ENCODE data around the gene TBRG4.

Gene TBRG4

DNA sequence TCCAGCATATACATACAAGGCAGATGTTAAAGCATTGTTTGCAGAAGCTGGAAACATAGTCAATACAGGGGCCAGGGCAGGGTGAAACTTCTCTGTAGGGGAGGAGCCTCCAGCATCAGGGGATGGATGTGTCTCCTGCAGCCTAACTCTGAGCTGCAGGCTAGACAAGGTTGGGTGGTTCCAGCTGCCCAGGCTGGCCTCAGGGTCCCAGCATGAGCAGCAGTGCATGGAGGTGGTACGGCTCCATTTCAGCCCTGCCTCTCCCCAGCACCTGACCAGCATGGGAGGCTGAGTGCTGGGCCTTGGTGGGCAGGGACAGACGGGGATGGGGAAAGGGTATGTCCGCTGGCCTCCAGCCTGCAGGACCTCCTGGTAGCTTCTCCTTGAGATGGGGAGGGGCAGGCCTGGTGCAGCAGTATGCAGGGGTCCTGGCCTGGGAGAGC, 7.4 kb upstream of the TBRG4 start:
- Histone ChIP-seq H3K4me3 (replicated peaks; ENCODE audit: insufficient read depth, low read length) (no peak overlapping the region), H3K27ac (replicated peaks) (no peak overlapping the region), H3K27me3 (ENCODE audit: insufficient read depth, poor library complexity, severe bottlenecking) (no peaks in the 10 kb centered on the region)
- no peak for DNase-seq (ENCODE audit: low read depth in 1 of 2, low spot score in 1 of 2)
- TF ChIP-seq GABPA (IDR thresholded peaks at IDR 0.05; ENCODE audit: low read depth) (no peak), POLR2AphosphoS5 (IDR thresholded peaks at IDR 0.05; ENCODE audit: low read depth) (no peak), SPI1 (IDR thresholded peaks at IDR 0.05; ENCODE audit: borderline replicate concordance, low read depth) (no peak)
- TF ChIP-seq, protein P1, sequence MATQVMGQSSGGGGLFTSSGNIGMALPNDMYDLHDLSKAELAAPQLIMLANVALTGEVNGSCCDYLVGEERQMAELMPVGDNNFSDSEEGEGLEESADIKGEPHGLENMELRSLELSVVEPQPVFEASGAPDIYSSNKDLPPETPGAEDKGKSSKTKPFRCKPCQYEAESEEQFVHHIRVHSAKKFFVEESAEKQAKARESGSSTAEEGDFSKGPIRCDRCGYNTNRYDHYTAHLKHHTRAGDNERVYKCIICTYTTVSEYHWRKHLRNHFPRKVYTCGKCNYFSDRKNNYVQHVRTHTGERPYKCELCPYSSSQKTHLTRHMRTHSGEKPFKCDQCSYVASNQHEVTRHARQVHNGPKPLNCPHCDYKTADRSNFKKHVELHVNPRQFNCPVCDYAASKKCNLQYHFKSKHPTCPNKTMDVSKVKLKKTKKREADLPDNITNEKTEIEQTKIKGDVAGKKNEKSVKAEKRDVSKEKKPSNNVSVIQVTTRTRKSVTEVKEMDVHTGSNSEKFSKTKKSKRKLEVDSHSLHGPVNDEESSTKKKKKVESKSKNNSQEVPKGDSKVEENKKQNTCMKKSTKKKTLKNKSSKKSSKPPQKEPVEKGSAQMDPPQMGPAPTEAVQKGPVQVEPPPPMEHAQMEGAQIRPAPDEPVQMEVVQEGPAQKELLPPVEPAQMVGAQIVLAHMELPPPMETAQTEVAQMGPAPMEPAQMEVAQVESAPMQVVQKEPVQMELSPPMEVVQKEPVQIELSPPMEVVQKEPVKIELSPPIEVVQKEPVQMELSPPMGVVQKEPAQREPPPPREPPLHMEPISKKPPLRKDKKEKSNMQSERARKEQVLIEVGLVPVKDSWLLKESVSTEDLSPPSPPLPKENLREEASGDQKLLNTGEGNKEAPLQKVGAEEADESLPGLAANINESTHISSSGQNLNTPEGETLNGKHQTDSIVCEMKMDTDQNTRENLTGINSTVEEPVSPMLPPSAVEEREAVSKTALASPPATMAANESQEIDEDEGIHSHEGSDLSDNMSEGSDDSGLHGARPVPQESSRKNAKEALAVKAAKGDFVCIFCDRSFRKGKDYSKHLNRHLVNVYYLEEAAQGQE (IDR thresholded peaks at IDR 0.05; ENCODE audit: insufficient replicate concordance, low read depth) = no peak
- TF ChIP-seq, protein P2, sequence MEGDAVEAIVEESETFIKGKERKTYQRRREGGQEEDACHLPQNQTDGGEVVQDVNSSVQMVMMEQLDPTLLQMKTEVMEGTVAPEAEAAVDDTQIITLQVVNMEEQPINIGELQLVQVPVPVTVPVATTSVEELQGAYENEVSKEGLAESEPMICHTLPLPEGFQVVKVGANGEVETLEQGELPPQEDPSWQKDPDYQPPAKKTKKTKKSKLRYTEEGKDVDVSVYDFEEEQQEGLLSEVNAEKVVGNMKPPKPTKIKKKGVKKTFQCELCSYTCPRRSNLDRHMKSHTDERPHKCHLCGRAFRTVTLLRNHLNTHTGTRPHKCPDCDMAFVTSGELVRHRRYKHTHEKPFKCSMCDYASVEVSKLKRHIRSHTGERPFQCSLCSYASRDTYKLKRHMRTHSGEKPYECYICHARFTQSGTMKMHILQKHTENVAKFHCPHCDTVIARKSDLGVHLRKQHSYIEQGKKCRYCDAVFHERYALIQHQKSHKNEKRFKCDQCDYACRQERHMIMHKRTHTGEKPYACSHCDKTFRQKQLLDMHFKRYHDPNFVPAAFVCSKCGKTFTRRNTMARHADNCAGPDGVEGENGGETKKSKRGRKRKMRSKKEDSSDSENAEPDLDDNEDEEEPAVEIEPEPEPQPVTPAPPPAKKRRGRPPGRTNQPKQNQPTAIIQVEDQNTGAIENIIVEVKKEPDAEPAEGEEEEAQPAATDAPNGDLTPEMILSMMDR (IDR thresholded peaks at IDR 0.05; ENCODE audit: insufficient read depth, low read length) = no peak

DNA sequence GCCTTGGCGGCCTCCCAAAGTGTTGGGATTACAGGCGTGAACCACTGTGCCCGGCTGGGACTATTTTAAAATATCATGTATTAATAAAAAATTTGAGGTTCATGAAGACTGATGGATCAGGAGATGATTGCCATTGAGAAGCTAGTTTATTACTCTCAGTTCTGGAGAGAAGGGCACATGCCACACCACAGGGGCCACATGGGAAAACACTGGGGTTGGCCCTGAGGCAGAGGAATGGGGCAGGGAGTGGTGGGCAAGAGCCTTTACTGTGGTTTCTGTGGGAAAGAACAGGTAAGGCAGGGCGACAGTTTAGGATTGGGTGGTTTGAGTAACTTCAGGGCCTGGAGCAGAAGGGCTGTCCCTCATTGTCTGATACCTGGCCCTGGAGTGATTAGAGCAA, 6.8 kb upstream of the TBRG4 start:
- no peaks in the 10 kb centered on the region for H3K27me3 ChIP-seq (ENCODE audit: insufficient read depth, poor library complexity, severe bottlenecking)
- DNase-seq (ENCODE audit: low read depth in 1 of 2, low spot score in 1 of 2) = no peak
- no peak overlapping the region for H3K27ac ChIP-seq (replicated peaks)
- no peak overlapping the region for H3K4me3 ChIP-seq (replicated peaks; ENCODE audit: insufficient read depth, low read length)
- TF ChIP-seq GABPA (IDR thresholded peaks at IDR 0.05; ENCODE audit: low read depth) (no peak), SPI1 (IDR thresholded peaks at IDR 0.05; ENCODE audit: borderline replicate concordance, low read depth) (no peak), POLR2AphosphoS5 (IDR thresholded peaks at IDR 0.05; ENCODE audit: low read depth) (no peak)
- TF ChIP-seq, protein P2 (IDR thresholded peaks at IDR 0.05; ENCODE audit: insufficient read depth, low read length) = no peak
- TF ChIP-seq, protein P1 (IDR thresholded peaks at IDR 0.05; ENCODE audit: insufficient replicate concordance, low read depth) = no peak

GRCh38 chr7:45117582-45117981, 6.1 kb upstream of the TBRG4 start:
- Histone ChIP-seq H3K4me3 (replicated peaks; ENCODE audit: insufficient read depth, low read length) (no peak overlapping the region), H3K27me3 (ENCODE audit: insufficient read depth, poor library complexity, severe bottlenecking) (no peaks in the 10 kb centered on the region), H3K27ac (replicated peaks) (no peak overlapping the region)
- no peak for DNase-seq (ENCODE audit: low read depth in 1 of 2, low spot score in 1 of 2)
- TF ChIP-seq, protein P1 (IDR thresholded peaks at IDR 0.05; ENCODE audit: insufficient replicate concordance, low read depth) = no peak
- TF ChIP-seq, protein P2 (IDR thresholded peaks at IDR 0.05; ENCODE audit: insufficient read depth, low read length) = no peak
- TF ChIP-seq SPI1 (IDR thresholded peaks at IDR 0.05; ENCODE audit: borderline replicate concordance, low read depth) (no peak), POLR2AphosphoS5 (IDR thresholded peaks at IDR 0.05; ENCODE audit: low read depth) (no peak), GABPA (IDR thresholded peaks at IDR 0.05; ENCODE audit: low read depth) (no peak)
